Stimulated activated CD8-positive, alpha-beta memory T cell treated with anti-CD3 and anti-CD28 coated beads, Interleukin-12 subunit alpha, Interleukin-12 subunit beta, amount 100 ng/mL, for 1 hour (primary cell): ENCODE results near the gene NFAT5.
"Not testable (repeated sequence)": the region's sequence is repeated elsewhere in the genome, so short reads cannot be mapped to it uniquely, and the experiment has no call there.

Source experiments
- DNase-seq: peaks from one replicate; pipeline ENCODE4 v3.0.0-alpha.2; 2020; ENCODE audit warnings: low read depth

NFAT5 gene

GRCh38 chr16:69637206-69637865 is 71.6 kb downstream of the NFAT5 start:
- DNase-seq: not testable (repeated sequence)

GRCh38 chr16:69643997-69644396 is 78.2 kb downstream of the NFAT5 start:
- not testable (repeated sequence) for DNase-seq

- DNase-seq: no peak
Observed at GRCh38 chr16:69644790-69645189, 79.0 kb downstream of the NFAT5 start.

- DNase-seq: no peak
Observed at GRCh38 chr16:69647020-69647419, 81.3 kb downstream of the NFAT5 start.

- no peak for DNase-seq
Observed at GRCh38 chr16:69651217-69651616, 85.5 kb downstream of the NFAT5 start.

GRCh38 chr16:69654280-69654931 is 88.6 kb downstream of the NFAT5 start:
- DNase-seq: no peak

- no peak for DNase-seq
Observed at GRCh38 chr16:69660166-69660565, 94.4 kb downstream of the NFAT5 start.

- DNase-seq: no peak
Observed at GRCh38 chr16:69662901-69663300, 97.1 kb downstream of the NFAT5 start.

- DNase-seq: no peak
Observed at GRCh38 chr16:69663846-69664245, 98.1 kb downstream of the NFAT5 start.

- DNase-seq: no peak
Observed at GRCh38 chr16:69669577-69669976, 103.8 kb downstream of the NFAT5 start.

GRCh38 chr16:69672315-69672997 is 106.7 kb downstream of the NFAT5 start:
- no peak for DNase-seq

GRCh38 chr16:69672998-69673713 is 107.4 kb downstream of the NFAT5 start:
- DNase-seq: no peak

GRCh38 chr16:69680358-69680757 is 114.6 kb downstream of the NFAT5 start:
- no peak for DNase-seq

- DNase-seq: no peak
Observed at GRCh38 chr16:69688589-69688988, 122.8 kb downstream of the NFAT5 start.

- DNase-seq: no peak
Observed at GRCh38 chr16:69691980-69692911, 126.5 kb downstream of the NFAT5 start.

GRCh38 chr16:69693916-69694315 is 128.2 kb downstream of the NFAT5 start:
- DNase-seq: no peak

GRCh38 chr16:69698404-69698803 is 132.6 kb downstream of the NFAT5 start:
- no peak for DNase-seq

- DNase-seq: no peak
Observed at GRCh38 chr16:69699915-69700314, 134.1 kb downstream of the NFAT5 start.

- no peak for DNase-seq
Observed at GRCh38 chr16:69701452-69701851, 135.7 kb downstream of the NFAT5 start.

GRCh38 chr16:69701866-69702265 is 136.1 kb downstream of the NFAT5 start:
- no peak for DNase-seq

GRCh38 chr16:69703638-69704037 is 137.9 kb downstream of the NFAT5 start:
- DNase-seq: no peak
